Measurements from ENCODE around the gene MPP4. TPM values are rescaled to one million over a fixed set of nuclear protein-coding genes. Genes with fewer than 3 reads are reported as not detected.

The MPP4 gene
- total and polyA plus RNA-seq, 2 of the 13 experiments (the other 11 are each of a cell fraction or from before 2014, with no cell fraction given), result not detected

DNA sequence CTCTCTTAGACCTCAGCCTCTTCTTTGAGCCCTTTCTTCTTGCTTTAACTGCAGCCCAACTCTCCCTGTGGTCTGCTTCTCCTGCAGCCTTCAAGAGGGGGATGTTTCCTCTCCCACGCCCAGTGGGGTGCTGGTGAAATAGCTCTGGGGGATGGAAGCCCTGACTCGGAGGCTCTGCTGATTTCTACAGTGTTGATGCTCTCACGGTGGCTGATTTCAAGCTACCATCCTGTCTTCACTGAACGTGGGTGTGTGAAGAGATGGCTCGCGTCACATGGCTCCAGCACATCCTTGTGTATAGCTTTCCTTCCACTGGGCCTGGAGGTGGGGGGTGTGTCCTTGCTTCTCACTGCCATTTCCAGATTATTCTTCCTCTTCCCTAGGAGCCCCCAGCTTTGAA, 20.0 kb downstream of the MPP4 start:
- DNase-seq (ENCODE audit: low spot score) (no peak), ATAC-seq (no peak), FAIRE-seq (no peak)
- WGBS (ENCODE audit: low lambda C conversion rate), result 34% methylated on average over 6 of the region's 6 CpGs
- H3K4me3 ChIP-seq (replicated peaks in 1 of 3; ENCODE audit: insufficient read depth in 1 of 3, low read depth in 2 of 3, low read length in 3 of 3), result no peak overlapping the region
- no peak overlapping the region for H2AFZ ChIP-seq (ENCODE audit: low read length)
- no peak overlapping the region for H3K9ac ChIP-seq (ENCODE audit: insufficient read depth, low read depth, low read length)
- H4K20me1 ChIP-seq (ENCODE audit: insufficient read depth, low read length), result no peaks in the 10 kb centered on the region
- no peaks in the 10 kb centered on the region for H3K36me3 ChIP-seq (replicated peaks in 1 of 2; ENCODE audit: control insufficient read depth in 1 of 2, insufficient read depth in 2 of 2, low read length in 2 of 2)
- CTCF ChIA-PET (ENCODE audit: low intra/inter-chr PET ratio, low total read pairs), result no interaction called here
- TF ChIP-seq CENPT (CRISPR knock-in tag; IDR thresholded peaks at IDR 0.05; ENCODE audit: low read depth) (no peak), CCDC6 (CRISPR knock-in tag; IDR thresholded peaks at IDR 0.05) (no peak), AGO2 (optimal IDR thresholded peaks at IDR 0.05; ENCODE audit: low read depth, low read length) (no peak), SMYD3 (CRISPR knock-in tag; IDR thresholded peaks at IDR 0.05) (no peak), ZNF235 (CRISPR knock-in tag; IDR thresholded peaks at IDR 0.05; ENCODE audit: borderline replicate concordance) (no peak), ZNF792 (CRISPR knock-in tag; IDR thresholded peaks at IDR 0.05) (no peak), ZNF234 (CRISPR knock-in tag; conservative IDR thresholded peaks at IDR 0.05) (no peak), ZNF790 (CRISPR knock-in tag; IDR thresholded peaks at IDR 0.05; ENCODE audit: borderline replicate concordance) (no peak), MIER3 (CRISPR knock-in tag; IDR thresholded peaks at IDR 0.05; ENCODE audit: borderline replicate concordance) (no peak), ZNF75D (CRISPR knock-in tag; IDR thresholded peaks at IDR 0.05; ENCODE audit: borderline replicate concordance) (no peak)
- H3K27ac ChIP-seq (ENCODE audit: extremely low read length, insufficient read depth, low read length), result no peak overlapping the region
- intact Hi-C loops (cut with micrococcal nuclease; ENCODE audit: unreplicated experiment), result no loop called here
- BruUV-seq (replicated peaks), result no TSS peak
- in situ Hi-C loops (cut with HindIII; ENCODE audit: extremely low pct_ligation_motif_present, low pct_unique_long_range_greater_than_20kb), result no loop called here
- H3K4me2 ChIP-seq (ENCODE audit: low read depth, low read length), result no peak overlapping the region
- peaks cover 0 to 21% of the 10 kb centered on the region in 2 experiments; a peak in 3 of 5 replicates for H3K27me3 ChIP-seq (ENCODE audit: control insufficient read depth in 1 of 2, insufficient read depth in 2 of 2, low read length in 2 of 2)
- H3K4me1 ChIP-seq (ENCODE audit: insufficient read depth, low read length), result no peaks in the 10 kb centered on the region
- H3K79me2 ChIP-seq (ENCODE audit: insufficient read depth, low read length), result no peaks in the 10 kb centered on the region
- POLR2A ChIA-PET, result no interaction called here
- no peaks in the 10 kb centered on the region for H3K9me3 ChIP-seq (ENCODE audit: low read length)

DNA sequence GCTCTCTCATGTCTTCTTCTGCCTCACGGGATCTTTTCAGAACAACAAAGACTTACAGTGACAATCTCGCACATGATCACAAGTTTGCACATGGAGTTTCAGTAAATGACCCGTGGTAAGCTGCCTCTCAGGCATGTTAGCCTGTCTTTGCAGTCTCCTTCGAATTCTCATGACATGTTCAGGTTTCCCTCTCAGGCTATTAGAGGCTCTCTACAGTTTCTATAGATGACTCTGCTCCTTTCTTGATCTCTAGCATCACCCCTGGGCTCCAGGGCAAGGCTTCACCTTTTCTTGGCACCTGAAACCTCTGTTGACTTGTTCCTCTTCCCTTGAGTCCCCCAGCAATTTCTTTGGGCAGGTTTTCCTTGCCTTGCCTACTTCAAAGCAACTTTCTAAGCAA, 23.0 kb downstream of the MPP4 start:
- H3K9ac ChIP-seq (ENCODE audit: insufficient read depth, low read depth, low read length), result no peak overlapping the region
- intact Hi-C loops (cut with micrococcal nuclease; ENCODE audit: unreplicated experiment), result no loop called here
- no peak overlapping the region for H3K4me2 ChIP-seq (ENCODE audit: low read depth, low read length)
- no peak for ATAC-seq
- no peaks in the 10 kb centered on the region for H3K9me3 ChIP-seq (ENCODE audit: low read length)
- BruUV-seq (replicated peaks), result no TSS peak
- no peak for DNase-seq (ENCODE audit: low spot score)
- in situ Hi-C loops (cut with HindIII; ENCODE audit: extremely low pct_ligation_motif_present, low pct_unique_long_range_greater_than_20kb), result no loop called here
- no peaks in the 10 kb centered on the region for H3K4me1 ChIP-seq (ENCODE audit: insufficient read depth, low read length)
- ChIA-PET POLR2A (no interaction called here), CTCF (ENCODE audit: low intra/inter-chr PET ratio, low total read pairs) (no interaction called here)
- H2AFZ ChIP-seq (ENCODE audit: low read length), result no peak overlapping the region
- WGBS (ENCODE audit: low lambda C conversion rate), result 21% methylated on average over 4 of the region's 4 CpGs
- peaks cover 0 to 12% of the 10 kb centered on the region in 2 experiments; a peak in 3 of 5 replicates for H3K27me3 ChIP-seq (ENCODE audit: control insufficient read depth in 1 of 2, insufficient read depth in 2 of 2, low read length in 2 of 2)
- H3K79me2 ChIP-seq (ENCODE audit: insufficient read depth, low read length), result no peaks in the 10 kb centered on the region
- H4K20me1 ChIP-seq (ENCODE audit: insufficient read depth, low read length), result no peaks in the 10 kb centered on the region
- no peak overlapping the region for H3K4me3 ChIP-seq (replicated peaks in 1 of 3; ENCODE audit: insufficient read depth in 1 of 3, low read depth in 2 of 3, low read length in 3 of 3)
- no peaks in the 10 kb centered on the region for H3K36me3 ChIP-seq (replicated peaks in 1 of 2; ENCODE audit: control insufficient read depth in 1 of 2, insufficient read depth in 2 of 2, low read length in 2 of 2)
- FAIRE-seq, result no peak
- no peak overlapping the region for H3K27ac ChIP-seq (ENCODE audit: extremely low read length, insufficient read depth, low read length)
- TF ChIP-seq ZNF687 (CRISPR knock-in tag; IDR thresholded peaks at IDR 0.05), result no peak
- no peak for TF ChIP-seq MED13 (CRISPR knock-in tag; IDR thresholded peaks at IDR 0.05)
- TF ChIP-seq ZNF224 (CRISPR knock-in tag; IDR thresholded peaks at IDR 0.05), result no peak
- no peak for TF ChIP-seq ZNF781 (CRISPR knock-in tag; IDR thresholded peaks at IDR 0.05; ENCODE audit: borderline replicate concordance, not compliant biosample characterization)
